ENCODE results near the gene PPP3CA. TPM values are rescaled to one million over a fixed set of nuclear protein-coding genes. Genes with fewer than 3 reads are reported as not detected.
"Not testable (repeated sequence)": the region's sequence is repeated elsewhere in the genome, so short reads cannot be mapped to it uniquely, and the experiment has no call there.

PPP3CA gene
- total and polyA plus RNA-seq, 2 experiments from 2014 or later, result 42.3 to 42.8 TPM

DNA sequence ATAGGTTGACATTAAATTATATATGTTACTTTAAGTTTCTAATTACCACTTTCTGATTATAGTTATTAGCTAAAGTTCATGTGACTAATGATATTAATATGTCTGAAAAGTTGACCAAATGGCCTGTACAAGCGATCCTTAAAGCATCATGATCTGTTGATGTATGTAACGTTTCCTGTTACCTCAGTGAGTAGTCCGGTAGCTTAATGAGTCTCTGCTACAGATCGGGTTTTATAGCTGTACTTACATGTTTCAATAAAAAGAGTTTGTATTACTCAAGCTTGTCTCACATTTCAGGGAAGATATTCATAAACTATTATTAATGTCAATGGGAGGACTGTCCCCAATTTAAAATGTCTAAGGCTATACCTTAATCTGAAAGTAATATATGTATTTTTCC lies 246.3 kb downstream of the PPP3CA start:
- no peaks in the 10 kb centered on the region for H3K27me3 ChIP-seq (replicated peaks; ENCODE audit: insufficient read depth)
- DNase-seq, result no peak
- H3K9me2 ChIP-seq (ENCODE audit: insufficient read depth), result 0 out of 2 replicates have a peak, but pooled peaks cover 13% of the 10 kb centered on the region
- H3K4me1 ChIP-seq (ENCODE audit: insufficient read depth), result peaks cover 13% of the 10 kb centered on the region
- no peak overlapping the region for H2AFZ ChIP-seq
- H3K4me3 ChIP-seq, result no peak overlapping the region
- no peak overlapping the region for H3K4me2 ChIP-seq (ENCODE audit: unreplicated experiment)
- TF ChIP-seq EZH2phosphoT487 (IDR thresholded peaks at IDR 0.05; ENCODE audit: insufficient read depth, low read depth) (no peak), EZH2 (IDR thresholded peaks at IDR 0.05; ENCODE audit: insufficient read depth, poor library complexity, severe bottlenecking) (no peak)
- in situ Hi-C loops (cut with MboI), result no loop called here
- H3K79me2 ChIP-seq (ENCODE audit: insufficient read depth), result peaks cover 17% of the 10 kb centered on the region; the same call in 1 of the 2 replicates
- H3F3A ChIP-seq (ENCODE audit: insufficient read depth), result peaks cover 3% of the 10 kb centered on the region; the same call in 1 of the 2 replicates
- H3K27ac ChIP-seq, result no peak overlapping the region
- no peaks in the 10 kb centered on the region for H4K20me1 ChIP-seq (ENCODE audit: insufficient read depth)
- peaks cover 13% of the 10 kb centered on the region for H3K36me3 ChIP-seq (ENCODE audit: low read depth)
- H3K9me3 ChIP-seq (ENCODE audit: low read depth), result no peaks in the 10 kb centered on the region
- 89 to 91% methylated on average over 4 of the region's 4 CpGs for WGBS, 2 experiments (ENCODE audit: low coverage in 1 of 2, low lambda C conversion rate in 2 of 2, missing lambda C conversion rate in 2 of 2)
- no peak overlapping the region for H3K9ac ChIP-seq

DNA sequence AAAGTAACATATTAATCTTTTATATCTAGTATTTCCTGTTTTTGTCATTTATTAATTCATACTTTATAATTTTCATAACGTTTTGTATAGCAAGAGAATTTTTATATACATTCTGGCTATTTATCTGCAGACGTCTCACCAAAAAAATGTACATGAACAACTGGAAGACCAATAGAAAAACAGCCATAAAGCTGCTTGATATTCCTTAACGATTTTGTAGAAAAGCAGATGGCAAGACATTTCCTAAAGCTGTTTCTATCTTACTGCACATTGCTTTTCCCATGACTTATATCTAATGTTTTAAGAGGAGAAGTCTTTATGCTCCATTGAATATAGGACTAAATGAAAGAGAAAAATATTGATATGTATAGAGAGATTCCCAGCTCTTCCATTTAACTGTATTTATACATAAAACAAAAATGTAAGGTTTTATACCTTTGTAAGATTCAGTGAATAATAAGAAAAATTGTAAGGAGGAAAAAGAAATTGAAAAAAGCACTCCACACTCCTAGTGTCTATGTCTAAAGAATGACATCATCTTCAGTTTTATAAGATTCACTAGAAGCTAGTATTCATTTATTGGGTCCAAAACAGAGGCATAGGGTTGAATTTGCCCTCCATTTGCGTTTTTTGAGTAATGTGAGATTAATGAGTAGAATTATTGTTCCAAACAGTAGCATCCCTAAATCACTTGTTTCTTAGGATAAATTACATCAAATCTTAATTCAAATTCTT lies 248.5 kb downstream of the PPP3CA start:
- Histone ChIP-seq H3F3A (ENCODE audit: insufficient read depth) (peaks cover 3% of the 10 kb centered on the region; the same call in 1 of the 2 replicates), H3K4me2 (ENCODE audit: unreplicated experiment) (no peak overlapping the region), H3K9me3 (ENCODE audit: low read depth) (no peaks in the 10 kb centered on the region), H3K27ac (no peak overlapping the region), H3K36me3 (ENCODE audit: low read depth) (peaks cover 13% of the 10 kb centered on the region), H2AFZ (no peak overlapping the region), H3K4me1 (ENCODE audit: insufficient read depth) (peaks cover 13% of the 10 kb centered on the region), H4K20me1 (ENCODE audit: insufficient read depth) (no peaks in the 10 kb centered on the region), H3K4me3 (no peak overlapping the region), H3K9ac (no peak overlapping the region), H3K9me2 (ENCODE audit: insufficient read depth) (0 out of 2 replicates have a peak, but pooled peaks cover 13% of the 10 kb centered on the region), H3K27me3 (replicated peaks; ENCODE audit: insufficient read depth) (no peaks in the 10 kb centered on the region), H3K79me2 (ENCODE audit: insufficient read depth) (peaks cover 17% of the 10 kb centered on the region; the same call in 1 of the 2 replicates)
- WGBS, 2 experiments (ENCODE audit: low coverage in 1 of 2, low lambda C conversion rate in 2 of 2, missing lambda C conversion rate in 2 of 2), result 52 to 66% methylated on average over 4 of the region's 4 CpGs
- in situ Hi-C loops (cut with MboI), result no loop called here
- no peak for DNase-seq
- TF ChIP-seq EZH2phosphoT487 (IDR thresholded peaks at IDR 0.05; ENCODE audit: insufficient read depth, low read depth) (no peak), EZH2 (IDR thresholded peaks at IDR 0.05; ENCODE audit: insufficient read depth, poor library complexity, severe bottlenecking) (no peak)

DNA sequence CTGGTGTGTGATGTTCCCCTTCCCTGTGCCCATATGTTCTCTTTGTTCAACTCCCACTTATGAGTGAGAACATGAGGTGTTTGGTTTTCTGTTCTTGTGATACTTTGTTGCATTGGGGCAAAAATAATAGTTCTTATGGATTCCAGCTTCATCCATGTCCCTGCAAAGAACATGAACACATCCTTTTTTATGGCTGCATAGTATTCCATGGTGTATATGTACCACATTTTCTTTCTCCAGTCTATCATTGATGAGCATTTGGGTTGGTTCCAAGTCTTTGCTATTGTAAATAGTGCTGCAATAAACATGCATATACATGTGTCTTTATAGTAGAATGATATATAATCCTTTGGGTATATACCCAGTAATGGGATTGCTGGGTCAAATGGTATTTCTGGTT lies 254.7 kb downstream of the PPP3CA start:
- H3K4me3 ChIP-seq; H3K79me2 ChIP-seq (ENCODE audit: insufficient read depth); in situ Hi-C loops (cut with MboI); H3K9me3 ChIP-seq (ENCODE audit: low read depth); H4K20me1 ChIP-seq (ENCODE audit: insufficient read depth); H3F3A ChIP-seq (ENCODE audit: insufficient read depth); H3K9ac ChIP-seq; DNase-seq; H3K36me3 ChIP-seq (ENCODE audit: low read depth); H3K4me1 ChIP-seq (ENCODE audit: insufficient read depth); H3K27me3 ChIP-seq (replicated peaks; ENCODE audit: insufficient read depth); H3K4me2 ChIP-seq (ENCODE audit: unreplicated experiment); H3K27ac ChIP-seq; H2AFZ ChIP-seq; H3K9me2 ChIP-seq (ENCODE audit: insufficient read depth): not testable (repeated sequence)

DNA sequence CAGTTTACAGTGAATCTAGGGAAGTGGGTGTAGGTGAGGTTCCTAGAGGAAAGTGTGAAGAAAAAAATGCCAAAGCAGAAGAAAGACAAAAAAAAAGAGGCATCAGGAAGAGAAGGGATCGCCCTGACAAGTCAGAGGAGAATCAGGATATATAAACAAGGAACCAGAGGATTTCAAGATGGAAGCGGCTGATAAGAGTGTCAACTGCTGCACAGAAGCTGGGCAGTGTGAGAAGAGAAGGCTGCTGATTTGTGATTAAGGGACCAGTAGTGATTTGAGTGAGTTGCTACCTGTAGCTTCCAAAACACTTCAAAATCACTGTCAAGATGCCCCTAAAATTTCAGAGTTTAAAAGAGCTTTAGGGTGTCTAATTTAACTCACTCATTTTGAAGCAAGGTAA lies 258.2 kb downstream of the PPP3CA start:
- no peak overlapping the region for H3K27ac ChIP-seq
- H3K9me2 ChIP-seq (ENCODE audit: insufficient read depth), result no peaks in the 10 kb centered on the region
- no peaks in the 10 kb centered on the region for H4K20me1 ChIP-seq (ENCODE audit: insufficient read depth)
- H3K4me3 ChIP-seq, result no peak overlapping the region
- no peaks in the 10 kb centered on the region for H3K4me1 ChIP-seq (ENCODE audit: insufficient read depth)
- no peak overlapping the region for H3K4me2 ChIP-seq (ENCODE audit: unreplicated experiment)
- H3K9ac ChIP-seq, result no peak overlapping the region
- H3K9me3 ChIP-seq (ENCODE audit: low read depth), result no peaks in the 10 kb centered on the region
- TF ChIP-seq EZH2phosphoT487 (IDR thresholded peaks at IDR 0.05; ENCODE audit: insufficient read depth, low read depth) (no peak), EZH2 (IDR thresholded peaks at IDR 0.05; ENCODE audit: insufficient read depth, poor library complexity, severe bottlenecking) (no peak)
- H3K79me2 ChIP-seq (ENCODE audit: insufficient read depth), result no peaks in the 10 kb centered on the region
- H3F3A ChIP-seq (ENCODE audit: insufficient read depth), result no peaks in the 10 kb centered on the region
- no peaks in the 10 kb centered on the region for H3K27me3 ChIP-seq (replicated peaks; ENCODE audit: insufficient read depth)
- in situ Hi-C loops (cut with MboI), result no loop called here
- no peak for DNase-seq
- WGBS, 2 experiments (ENCODE audit: low coverage in 1 of 2, low lambda C conversion rate in 2 of 2, missing lambda C conversion rate in 2 of 2), result 98 to 100% methylated on average over 2 of the region's 2 CpGs
- no peak overlapping the region for H2AFZ ChIP-seq
- peaks cover 9% of the 10 kb centered on the region; the same call in 1 of the 2 replicates for H3K36me3 ChIP-seq (ENCODE audit: low read depth)
